ENCODE results near the gene BAG1. TPM values are rescaled to one million over a fixed set of nuclear protein-coding genes. Genes with fewer than 3 reads are reported as not detected.
A peak's percentile ranks its signal among the peaks of the same experiment; 100 is the strongest.

BAG1 gene
- total RNA-seq, 3 donors from 2014 or later (not counting 1 experiment from before 2014, with no cell fraction given) = 83.4 to 102 (median 93.4) TPM

GRCh38 chr9:33210006-33210715 is 54.3 kb downstream of the BAG1 start:
- H3K9me3 Mint-ChIP-seq = no peaks in the 10 kb centered on the region
- ATAC-seq (no peak), DNase-seq (no peak)
- Histone ChIP-seq H3K27ac (ENCODE audit: low read length) (no peak overlapping the region), H3K27me3 (ENCODE audit: control insufficient read depth, insufficient read depth, low read length) (no peaks in the 10 kb centered on the region), H3K4me1 (ENCODE audit: control insufficient read depth, insufficient read depth, low read length) (no peaks in the 10 kb centered on the region), H3K4me3 (ENCODE audit: low read length) (no peak overlapping the region), H3K36me3 (ENCODE audit: control insufficient read depth, insufficient read depth, low read length) (no peaks in the 10 kb centered on the region), H3K9me3 (ENCODE audit: control insufficient read depth, insufficient read depth, low read length) (no peaks in the 10 kb centered on the region)
- no peak overlapping the region for H3K4me3 Mint-ChIP-seq
- H3K36me3 Mint-ChIP-seq = no peaks in the 10 kb centered on the region
- H3K4me1 Mint-ChIP-seq = no peaks in the 10 kb centered on the region
- no peaks in the 10 kb centered on the region for H3K27me3 Mint-ChIP-seq (ENCODE audit: low read depth in 2 of 2)
- H3K27ac Mint-ChIP-seq = no peak overlapping the region
- TF ChIP-seq CTCF (IDR thresholded peaks at IDR 0.05) = no peak
- intact Hi-C loops (cut with micrococcal nuclease) = no loop called here
- 98% methylated on average over 3 of the region's 4 CpGs for WGBS (ENCODE audit: insufficient coverage)

- H3K36me3 Mint-ChIP-seq = no peaks in the 10 kb centered on the region
- H3K27ac ChIP-seq (ENCODE audit: low read length) = no peak overlapping the region
- no peaks in the 10 kb centered on the region for H3K9me3 Mint-ChIP-seq
- no peak overlapping the region for H3K4me3 Mint-ChIP-seq
- no peak for ATAC-seq
- no peaks in the 10 kb centered on the region for H3K27me3 Mint-ChIP-seq (ENCODE audit: low read depth in 2 of 2)
- WGBS (ENCODE audit: insufficient coverage) = 100% methylated on average over 1 of the region's 1 CpG
- no peak for DNase-seq
- intact Hi-C loops (cut with micrococcal nuclease) = no loop called here
- no peaks in the 10 kb centered on the region for H3K27me3 ChIP-seq (ENCODE audit: control insufficient read depth, insufficient read depth, low read length)
- no peaks in the 10 kb centered on the region for H3K4me1 ChIP-seq (ENCODE audit: control insufficient read depth, insufficient read depth, low read length)
- H3K36me3 ChIP-seq (ENCODE audit: control insufficient read depth, insufficient read depth, low read length) = no peaks in the 10 kb centered on the region
- H3K4me1 Mint-ChIP-seq = no peaks in the 10 kb centered on the region
- H3K9me3 ChIP-seq (ENCODE audit: control insufficient read depth, insufficient read depth, low read length) = no peaks in the 10 kb centered on the region
- H3K4me3 ChIP-seq (ENCODE audit: low read length) = no peak overlapping the region
- no peak for TF ChIP-seq CTCF (IDR thresholded peaks at IDR 0.05)
- H3K27ac Mint-ChIP-seq = no peak overlapping the region
Measured at GRCh38 chr9:33209394-33209793, 55.1 kb downstream of the BAG1 start.

- H3K27ac ChIP-seq (ENCODE audit: low read length) = peak overlapping the region; percentile 17
- intact Hi-C loops (cut with micrococcal nuclease) = no loop called here
- Mint-ChIP-seq H3K9me3 (no peaks in the 10 kb centered on the region), H3K4me1 (peaks cover 16 to 23% of the 10 kb centered on the region in 2 donors), H3K27me3 (ENCODE audit: low read depth in 2 of 2) (no peaks in the 10 kb centered on the region), H3K4me3 (peak overlapping the region; percentile 22), H3K27ac (peak overlapping the region; percentile 8 to 87), H3K36me3 (no peaks in the 10 kb centered on the region)
- WGBS (ENCODE audit: insufficient coverage) = 16% methylated on average over 11 of the region's 11 CpGs
- no peak overlapping the region for H3K4me3 ChIP-seq (ENCODE audit: low read length)
- peaks cover 15% of the 10 kb centered on the region for H3K4me1 ChIP-seq (ENCODE audit: control insufficient read depth, insufficient read depth, low read length)
- ATAC-seq (peak; percentile 86 to 99 (median 95)), DNase-seq (peak; percentile 42 to 66)
- no peaks in the 10 kb centered on the region for H3K27me3 ChIP-seq (ENCODE audit: control insufficient read depth, insufficient read depth, low read length)
- no peaks in the 10 kb centered on the region for H3K36me3 ChIP-seq (ENCODE audit: control insufficient read depth, insufficient read depth, low read length)
- no peak for TF ChIP-seq CTCF (IDR thresholded peaks at IDR 0.05)
- no peaks in the 10 kb centered on the region for H3K9me3 ChIP-seq (ENCODE audit: control insufficient read depth, insufficient read depth, low read length)
Measured at GRCh38 chr9:33202552-33203201, 61.8 kb downstream of the BAG1 start.

Other genes starting within 250 kb of the BAG1 start
- gene DNAJA1, start 239.4 kb downstream of the BAG1 start, total RNA-seq = 100 to 1,000 TPM; 150 to 244 (median 192) TPM
- 10 to 100 TPM; 21.9 to 23.2 (median 22.1) TPM for gene SMU1, start 188.0 kb downstream of the BAG1 start, total RNA-seq
- 100 to 1,000 TPM; 122 to 143 (median 128) TPM for gene B4GALT1, start 97.4 kb downstream of the BAG1 start, total RNA-seq
- not detected for gene SPINK4, start 24.5 kb downstream of the BAG1 start, total RNA-seq
- gene CHMP5, start 341 bp upstream of the BAG1 start, total RNA-seq = 10 to 100 TPM; 21.3 to 24.5 (median 24.0) TPM
- 10 to 100 TPM; 33.0 to 38.8 (median 38.5) TPM for gene NFX1, start 25.8 kb upstream of the BAG1 start, total RNA-seq
- gene AQP7, start 137.9 kb upstream of the BAG1 start, total RNA-seq = not detected
- 10 to 100 TPM in 1 of 3 donors, 1 to 10 TPM in 2; 3.9 to 12.7 (median 6.1) TPM for gene AQP3, start 182.9 kb upstream of the BAG1 start, total RNA-seq
- gene NOL6, start 209.2 kb upstream of the BAG1 start, total RNA-seq = 10 to 100 TPM; 34.2 to 42.2 (median 38.2) TPM